ENCODE results near the gene KLF4.

The KLF4 gene

DNA sequence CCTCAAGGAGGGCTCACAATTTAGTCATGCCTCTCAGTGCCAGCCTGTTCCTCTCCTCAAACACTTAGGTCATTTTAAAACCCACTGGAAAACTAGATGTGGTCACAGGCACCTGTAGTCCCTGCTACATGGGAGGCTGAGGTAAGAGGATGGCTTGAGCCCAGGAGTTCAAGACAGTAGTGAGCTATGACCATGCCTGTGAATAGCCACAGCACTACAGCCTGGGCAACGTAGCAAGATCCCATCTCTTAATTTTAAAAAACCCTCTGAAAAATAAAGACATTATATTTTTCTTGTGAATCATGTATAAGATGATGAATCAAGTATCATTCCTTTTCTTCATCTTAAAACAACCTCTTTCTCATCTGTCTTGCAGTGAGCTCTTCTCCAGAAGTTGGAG is 45.8 kb downstream of the KLF4 start:
- no peak overlapping the region for H3K4me3 Mint-ChIP-seq
- ATAC-seq = no peak
- H3K36me3 Mint-ChIP-seq = no peaks in the 10 kb centered on the region
- no peaks in the 10 kb centered on the region for H3K4me1 Mint-ChIP-seq
- H3K27me3 Mint-ChIP-seq = no peaks in the 10 kb centered on the region
- H3K9me3 Mint-ChIP-seq = no peaks in the 10 kb centered on the region
- H3K27ac Mint-ChIP-seq = no peak overlapping the region

DNA sequence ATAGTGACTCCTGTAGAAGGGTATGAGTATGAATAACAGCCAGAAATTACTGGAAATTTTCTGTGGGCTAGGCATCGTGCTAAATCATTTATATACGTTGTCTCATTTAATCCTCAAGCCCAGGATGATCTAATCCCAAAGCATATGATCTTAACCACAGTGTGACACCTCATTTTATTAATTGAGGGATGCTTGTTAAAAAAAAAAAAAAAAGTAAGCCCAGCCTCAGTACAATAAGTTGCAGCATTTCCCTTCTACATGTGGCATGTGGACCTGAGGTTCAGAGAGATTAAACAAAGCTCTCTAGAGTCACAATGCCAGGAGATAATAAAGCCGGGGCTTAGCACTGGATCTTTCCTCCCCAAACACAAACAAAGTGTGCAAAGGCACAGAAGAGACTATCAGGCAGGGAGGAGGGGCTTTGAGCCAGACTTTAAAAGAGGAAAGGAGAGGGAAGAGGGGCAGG is 49.5 kb downstream of the KLF4 start:
- Mint-ChIP-seq H3K9me3 (no peaks in the 10 kb centered on the region), H3K36me3 (no peaks in the 10 kb centered on the region), H3K4me1 (no peaks in the 10 kb centered on the region), H3K4me3 (no peak overlapping the region), H3K27me3 (peaks cover 10% of the 10 kb centered on the region), H3K27ac (no peak overlapping the region)
- no peak for ATAC-seq

DNA sequence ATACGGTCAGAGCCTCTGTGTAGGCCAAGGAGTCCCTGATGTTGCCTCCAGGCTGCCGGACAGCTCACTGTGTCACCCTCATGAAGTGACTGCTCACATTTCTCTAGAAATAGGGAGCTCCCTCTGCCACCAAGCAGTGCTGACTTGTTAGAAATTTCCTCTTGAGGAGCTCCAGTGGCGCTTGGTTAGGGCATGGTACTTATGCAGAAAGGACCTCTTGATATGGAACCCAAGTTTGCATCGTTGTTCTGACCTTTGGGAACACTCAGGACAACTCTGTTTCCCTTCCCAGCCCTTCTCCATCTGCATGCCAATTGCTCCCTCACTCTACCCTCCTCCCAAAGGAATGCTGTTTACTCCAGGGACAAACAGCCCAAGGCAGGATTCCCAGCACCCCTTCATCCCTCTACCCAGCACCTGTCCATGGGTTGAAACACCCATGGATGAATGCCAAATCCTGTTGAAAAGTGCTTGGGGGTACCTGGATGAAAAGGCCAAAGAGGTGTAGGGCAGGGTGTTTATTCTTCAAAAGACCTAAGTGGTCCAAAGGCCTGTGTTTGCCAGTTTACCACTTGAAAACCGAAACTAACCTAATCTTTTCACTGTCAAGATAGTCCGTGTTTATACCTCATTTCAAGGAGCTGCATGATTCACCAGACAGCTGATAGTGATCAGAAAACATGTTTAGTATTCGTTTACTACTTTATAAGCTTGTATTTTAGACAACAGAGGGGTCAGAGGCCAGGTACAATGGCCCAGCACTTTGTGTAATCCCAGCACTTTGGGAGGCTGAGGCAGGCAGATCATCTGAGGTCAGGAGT is 51.1 kb downstream of the KLF4 start:
- Mint-ChIP-seq H3K4me3 (no peak overlapping the region), H3K4me1 (no peaks in the 10 kb centered on the region), H3K36me3 (no peaks in the 10 kb centered on the region), H3K27ac (no peak overlapping the region), H3K9me3 (no peaks in the 10 kb centered on the region), H3K27me3 (peaks cover 10% of the 10 kb centered on the region)
- ATAC-seq = no peak

DNA sequence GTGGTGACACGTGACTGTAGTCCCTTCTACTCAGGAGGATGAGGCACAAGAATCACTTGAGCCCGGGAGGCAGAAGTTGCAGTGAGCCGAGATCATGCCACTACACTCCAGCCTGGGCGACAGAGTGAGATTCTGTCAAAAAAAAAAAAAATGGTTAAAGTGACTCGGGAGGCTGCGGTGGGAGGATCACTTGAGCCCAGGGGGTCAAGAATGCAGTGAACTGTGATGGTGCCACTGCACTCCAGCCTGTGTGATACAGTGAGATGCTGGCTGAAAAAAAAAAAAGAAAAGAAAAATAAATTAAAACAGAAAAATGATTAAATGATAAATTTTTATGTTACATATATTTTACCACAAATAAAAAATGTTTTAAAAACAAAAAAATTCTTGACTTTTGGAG is 51.9 kb downstream of the KLF4 start:
- no peaks in the 10 kb centered on the region for H3K9me3 Mint-ChIP-seq
- no peak overlapping the region for H3K4me3 Mint-ChIP-seq
- H3K27ac Mint-ChIP-seq = no peak overlapping the region
- ATAC-seq = no peak
- no peaks in the 10 kb centered on the region for H3K36me3 Mint-ChIP-seq
- H3K27me3 Mint-ChIP-seq = peaks cover 10% of the 10 kb centered on the region
- H3K4me1 Mint-ChIP-seq = no peaks in the 10 kb centered on the region

DNA sequence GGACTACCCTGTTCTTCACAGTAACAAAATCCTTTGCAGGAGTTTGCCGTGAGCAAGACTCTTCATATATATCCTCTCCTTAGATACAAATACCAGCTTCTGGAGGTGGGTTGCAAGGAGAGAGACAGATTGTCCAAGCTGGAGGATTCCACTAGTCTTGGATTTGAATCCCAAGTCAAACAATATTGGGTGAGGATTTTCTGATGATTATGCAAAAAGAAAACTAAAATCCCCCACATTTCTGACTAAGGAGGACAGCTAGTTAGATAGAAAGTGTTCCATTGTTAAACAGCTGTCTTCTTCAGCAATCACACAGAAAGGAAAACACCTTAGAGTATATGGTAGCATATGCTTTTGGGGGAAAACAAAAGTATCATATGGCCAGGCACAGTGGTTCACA is 54.2 kb downstream of the KLF4 start:
- no peak for ATAC-seq
- H3K4me3 Mint-ChIP-seq = no peak overlapping the region
- H3K27ac Mint-ChIP-seq = no peak overlapping the region
- H3K4me1 Mint-ChIP-seq = no peaks in the 10 kb centered on the region
- peaks cover 10% of the 10 kb centered on the region for H3K27me3 Mint-ChIP-seq
- no peaks in the 10 kb centered on the region for H3K9me3 Mint-ChIP-seq
- no peaks in the 10 kb centered on the region for H3K36me3 Mint-ChIP-seq

Data from stimulated activated memory B cell treated with anti-CD40 and anti-IgM and Interleukin-4, amounts not matched to agents 10 μg/mL and 1 μg/mL and 100 μg/mL, for 72 hours (primary cell).